Tibial nerve (tissue), 4 donors: Measurements from ENCODE around the gene GRXCR2.

ENCODE experiments used
- EP300 ChIP-seq, 2 donors: sonication (generic); formaldehyde crosslinking; IDR thresholded peaks; one replicate each; pipeline ENCODE4 v1.6.1; 2017; ENCODE audit warnings: antibody characterized with exemption in 2 of 2, mild to moderate bottlenecking in 1 of 2
- POLR2A ChIP-seq, 2 donors: fragments of 450-650 bp; IDR thresholded peaks; one replicate each; pipeline ENCODE4 v1.6.1; 2017; ENCODE audit warnings: antibody characterized with exemption in 2 of 2, mild to moderate bottlenecking in 2 of 2, moderate library complexity in 2 of 2
- TF ChIP-seq, protein P1 (sequence below), 5 experiments: fragments of 200-600 bp in 3 of 5; fragments of 450-650 bp in 2 of 5; sonication (generic) in 3 of 5; IDR thresholded peaks; one replicate each; pipeline ENCODE4 v1.5.1; 2016 to 2019; ENCODE audit warnings: antibody characterized with exemption in 5 of 5, mild to moderate bottlenecking in 3 of 5, moderate library complexity in 2 of 5

DNA sequence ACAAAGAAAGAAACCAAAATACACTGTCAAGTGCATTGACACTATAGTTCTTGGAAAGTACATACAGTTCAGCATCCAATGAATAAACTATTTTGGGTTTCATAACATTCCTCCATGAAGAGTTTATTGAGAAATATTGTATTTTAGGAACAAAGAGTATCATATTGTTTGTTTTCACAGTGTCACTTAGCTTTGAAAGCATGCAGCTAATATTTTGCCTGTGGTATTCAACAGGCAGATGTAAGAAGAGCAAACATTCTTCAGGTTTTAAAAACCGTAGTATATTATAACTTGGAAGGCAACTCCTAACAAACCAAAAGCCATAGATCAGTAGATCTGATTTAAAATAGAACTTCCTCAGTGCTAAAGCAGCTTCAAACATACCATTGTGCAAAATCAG, 42.2 kb downstream of the GRXCR2 start:
- TF ChIP-seq, protein P1, sequence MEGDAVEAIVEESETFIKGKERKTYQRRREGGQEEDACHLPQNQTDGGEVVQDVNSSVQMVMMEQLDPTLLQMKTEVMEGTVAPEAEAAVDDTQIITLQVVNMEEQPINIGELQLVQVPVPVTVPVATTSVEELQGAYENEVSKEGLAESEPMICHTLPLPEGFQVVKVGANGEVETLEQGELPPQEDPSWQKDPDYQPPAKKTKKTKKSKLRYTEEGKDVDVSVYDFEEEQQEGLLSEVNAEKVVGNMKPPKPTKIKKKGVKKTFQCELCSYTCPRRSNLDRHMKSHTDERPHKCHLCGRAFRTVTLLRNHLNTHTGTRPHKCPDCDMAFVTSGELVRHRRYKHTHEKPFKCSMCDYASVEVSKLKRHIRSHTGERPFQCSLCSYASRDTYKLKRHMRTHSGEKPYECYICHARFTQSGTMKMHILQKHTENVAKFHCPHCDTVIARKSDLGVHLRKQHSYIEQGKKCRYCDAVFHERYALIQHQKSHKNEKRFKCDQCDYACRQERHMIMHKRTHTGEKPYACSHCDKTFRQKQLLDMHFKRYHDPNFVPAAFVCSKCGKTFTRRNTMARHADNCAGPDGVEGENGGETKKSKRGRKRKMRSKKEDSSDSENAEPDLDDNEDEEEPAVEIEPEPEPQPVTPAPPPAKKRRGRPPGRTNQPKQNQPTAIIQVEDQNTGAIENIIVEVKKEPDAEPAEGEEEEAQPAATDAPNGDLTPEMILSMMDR (IDR thresholded peaks at IDR 0.05), result no peak
- TF ChIP-seq POLR2A (IDR thresholded peaks at IDR 0.05), result no peak
- no peak for TF ChIP-seq EP300 (IDR thresholded peaks at IDR 0.05)
